Measurements from ENCODE around the gene KCNH4.
"Not testable (repeated sequence)": the region's sequence is repeated elsewhere in the genome, so short reads cannot be mapped to it uniquely, and the experiment has no call there.

The KCNH4 gene

DNA sequence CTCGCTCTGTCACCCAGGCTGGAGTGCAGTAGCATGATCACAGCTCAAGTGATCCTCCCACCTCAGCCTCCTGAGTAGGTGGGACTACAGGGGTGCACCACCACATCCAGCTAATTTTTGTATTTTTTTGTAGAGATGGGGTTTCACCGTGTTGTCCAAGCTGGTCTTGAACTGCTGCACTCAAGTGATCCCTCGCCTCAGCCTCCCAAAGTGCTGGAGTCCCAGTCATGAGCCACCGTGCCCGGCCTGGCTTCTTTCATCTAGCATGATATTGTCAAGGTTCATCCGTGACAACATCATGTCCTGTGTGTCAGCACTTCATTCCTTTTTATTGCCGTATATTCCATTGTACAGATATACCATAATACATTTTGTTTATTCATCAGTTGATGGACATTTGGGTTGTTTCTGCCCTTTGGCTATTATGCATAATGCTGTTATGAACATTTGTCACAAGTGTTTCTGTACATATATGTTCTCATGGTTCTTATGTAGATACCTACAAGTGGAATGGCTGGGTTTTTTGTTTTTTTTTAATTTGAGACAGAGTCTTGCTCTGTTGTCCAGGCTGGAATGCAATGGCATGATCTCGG is 16.7 kb upstream of the KCNH4 start:
- in situ Hi-C loops (cut with HindIII; ENCODE audit: low sequenced_read_pairs) = no loop called here

DNA sequence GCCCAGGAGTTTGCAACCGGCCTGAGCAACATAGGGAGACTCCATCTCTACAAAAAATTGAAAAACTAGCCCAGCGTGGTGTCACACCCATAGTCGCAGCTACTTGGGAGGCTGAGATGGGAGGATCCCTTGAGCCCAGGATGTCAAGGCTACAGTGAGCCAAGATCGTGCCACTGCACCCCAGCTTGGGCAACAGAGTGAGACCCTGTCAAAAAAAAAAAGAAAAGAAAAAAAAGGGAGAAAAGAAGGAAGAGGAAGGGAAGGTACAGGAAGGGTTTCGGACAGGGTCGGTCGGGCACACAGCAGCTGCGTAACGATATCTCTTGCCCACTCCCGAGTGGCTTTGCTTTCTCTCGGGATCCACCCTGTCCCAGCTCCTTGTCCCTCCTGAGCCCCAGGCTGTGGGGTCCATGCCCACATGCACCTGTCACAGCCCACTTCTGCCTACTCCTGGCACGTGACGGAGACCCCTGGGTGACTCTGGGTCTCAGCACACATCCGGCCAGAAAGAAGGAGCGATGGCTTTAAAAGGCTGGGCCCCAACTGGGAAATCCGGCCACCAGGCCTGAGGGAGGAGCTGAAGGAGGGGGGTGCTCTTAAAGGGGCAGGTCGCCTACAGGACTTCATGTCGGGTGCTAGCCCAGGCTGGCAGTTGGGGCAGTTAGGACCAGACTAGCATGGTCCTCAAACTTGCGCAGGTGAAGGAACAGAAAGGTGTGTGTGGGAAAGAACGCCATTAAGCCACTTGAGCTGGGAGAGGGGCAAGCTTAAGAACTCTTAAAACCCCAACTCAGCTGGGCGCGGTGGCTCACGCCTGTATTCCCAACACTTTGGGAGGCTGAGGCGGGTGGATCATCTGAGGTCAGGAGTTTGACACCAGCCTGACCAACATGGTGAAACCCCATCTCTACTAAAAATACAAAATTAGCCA is 13.3 kb upstream of the KCNH4 start, which contains the start of gene GHDC:
TSS of gene GHDC (minus strand) at position 526 of the 931 bp plus-strand sequence. CDS start 913 bp downstream, outside the sequence.
- in situ Hi-C loops (cut with HindIII; ENCODE audit: low sequenced_read_pairs) = no loop called here

DNA sequence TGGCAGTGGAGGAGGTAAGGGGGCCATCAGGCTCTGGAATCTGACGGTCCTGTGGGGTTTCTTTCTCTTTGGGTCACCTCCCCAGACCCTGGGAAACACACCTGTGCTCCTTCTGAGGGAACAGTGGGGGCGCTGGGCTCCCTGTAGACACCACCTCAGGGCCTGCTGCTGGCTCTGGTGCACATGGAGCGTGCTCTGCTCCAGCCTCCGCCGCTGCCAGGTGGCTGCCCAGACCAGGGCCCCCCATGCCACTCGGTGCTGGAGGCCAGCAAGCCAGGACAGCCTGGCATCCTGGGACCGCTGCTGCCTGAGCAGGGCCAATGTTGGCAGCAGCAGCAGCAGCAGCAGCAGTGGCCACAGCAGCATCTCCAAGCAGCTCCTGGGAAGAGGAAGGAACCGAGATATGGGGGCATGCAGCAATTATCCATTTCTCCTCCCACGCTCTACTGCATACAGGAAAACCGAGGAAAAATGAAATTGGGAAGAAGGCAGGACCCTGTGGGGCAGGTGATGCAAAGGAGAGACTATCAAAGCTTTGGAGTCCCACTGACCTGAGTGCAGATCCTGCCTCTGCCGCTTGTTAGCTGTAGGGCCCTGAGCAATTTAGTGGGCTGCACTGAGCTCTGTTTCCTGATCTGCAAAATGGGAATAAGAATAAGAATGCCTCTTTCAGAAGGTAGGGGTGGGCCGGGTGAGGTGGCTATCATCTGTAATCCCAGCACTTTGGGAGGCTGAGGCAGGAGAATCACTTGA is 12.4 kb upstream of the KCNH4 start:
- in situ Hi-C loops (cut with HindIII; ENCODE audit: low sequenced_read_pairs) = no loop called here

DNA sequence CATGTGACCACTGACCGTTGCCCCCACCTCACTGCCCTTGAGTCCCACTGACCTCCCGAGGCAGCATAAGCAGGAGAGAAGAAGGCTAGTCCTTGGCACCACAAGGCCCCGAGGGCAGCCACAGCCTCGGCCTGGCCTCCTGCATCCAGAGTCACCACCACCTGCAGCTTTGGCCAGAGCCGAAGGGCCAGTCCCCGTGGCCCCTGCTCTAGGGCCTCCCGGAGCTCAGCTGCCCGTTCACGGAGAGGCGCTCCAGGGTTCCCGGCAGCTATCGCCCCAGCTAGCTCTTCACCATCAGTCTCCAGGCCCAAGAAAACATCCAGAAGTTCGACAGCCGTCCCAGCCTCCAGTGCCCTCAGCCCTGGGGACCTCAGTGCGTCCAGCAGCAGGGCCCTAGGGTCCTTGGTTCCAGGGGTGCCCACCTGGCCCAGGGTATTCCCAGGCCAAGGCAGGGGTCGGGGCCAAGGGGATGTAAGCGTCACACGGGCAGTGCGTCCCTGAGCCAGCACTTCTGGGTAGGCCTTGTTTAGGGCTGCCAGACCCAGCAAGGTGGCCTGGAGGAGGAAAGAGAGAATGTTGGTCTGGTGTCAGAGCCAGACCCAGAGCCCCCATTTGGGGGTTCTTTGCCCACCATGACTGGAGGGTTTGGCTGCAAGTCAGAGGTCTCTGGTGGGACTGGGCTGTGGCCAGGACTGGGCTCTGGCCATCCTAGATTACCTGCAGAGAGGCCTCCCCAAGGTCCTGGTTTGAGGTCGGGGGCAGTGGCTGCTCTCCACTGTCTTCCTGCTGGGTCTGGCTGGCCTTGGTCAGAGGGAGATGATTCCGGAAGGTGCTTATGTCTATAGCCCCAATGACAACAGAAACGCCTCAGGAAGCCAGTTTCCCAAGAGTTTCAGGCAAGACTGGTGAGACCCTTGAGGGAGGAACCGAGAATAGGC is 11.5 kb upstream of the KCNH4 start:
- in situ Hi-C loops (cut with HindIII; ENCODE audit: low sequenced_read_pairs) = no loop called here

DNA sequence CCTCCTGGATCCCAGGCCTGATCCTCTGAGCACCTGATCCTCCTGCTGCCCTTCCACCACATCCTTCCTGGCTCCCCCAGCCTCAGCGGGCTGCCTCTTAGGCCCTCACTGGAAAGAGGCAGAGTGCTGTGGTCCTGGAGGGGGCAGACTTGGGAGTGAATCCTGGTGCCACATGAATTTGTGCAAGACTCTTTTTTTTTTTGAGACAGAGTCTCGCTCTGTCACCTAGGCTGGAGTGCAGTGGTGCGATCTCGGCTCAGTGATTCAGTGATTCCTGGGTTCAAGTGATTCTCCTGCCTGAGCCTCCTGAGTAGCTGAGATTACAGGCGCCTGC is 10.3 kb upstream of the KCNH4 start:
- in situ Hi-C loops (cut with HindIII; ENCODE audit: low sequenced_read_pairs) = no loop called here

DNA sequence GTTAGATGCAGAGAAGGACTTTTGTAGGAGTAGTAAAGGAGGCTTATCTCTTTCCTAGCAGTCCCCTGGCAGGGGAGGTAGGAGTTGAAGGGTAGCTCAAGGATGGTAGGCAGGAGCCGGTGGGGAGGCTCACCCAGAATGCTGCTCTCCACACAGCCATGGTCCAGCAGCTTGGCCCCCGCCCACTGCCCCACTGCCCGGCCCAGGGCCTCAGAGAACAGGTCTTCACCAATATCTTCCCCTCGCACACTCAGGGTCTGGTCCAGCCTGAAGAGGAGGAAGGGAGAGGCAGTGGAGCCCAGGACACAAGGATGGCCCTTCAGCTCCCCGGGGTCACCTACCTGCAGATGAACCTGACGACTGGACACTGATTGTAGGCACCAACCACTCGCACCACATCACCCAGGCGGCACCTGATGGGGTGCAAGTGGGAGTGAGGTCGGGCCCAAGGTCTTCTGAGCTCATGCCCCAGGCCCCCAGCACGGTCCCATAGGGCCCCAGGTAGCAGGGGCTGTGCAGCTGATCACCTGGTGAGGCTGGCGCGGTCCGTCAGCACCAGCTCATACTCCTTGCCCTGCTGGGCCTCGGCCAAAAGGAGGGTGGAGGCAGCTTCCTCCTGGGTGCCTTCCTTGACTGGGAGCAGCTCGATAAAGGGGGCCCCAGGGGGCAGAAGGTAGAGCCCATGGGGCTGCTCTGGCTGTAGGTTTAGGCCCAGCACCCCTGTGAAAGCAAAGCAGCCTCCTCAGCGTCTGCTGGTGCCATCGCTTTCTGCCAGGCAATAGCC is 9.7 kb upstream of the KCNH4 start:
- in situ Hi-C loops (cut with HindIII; ENCODE audit: low sequenced_read_pairs) = no loop called here

DNA sequence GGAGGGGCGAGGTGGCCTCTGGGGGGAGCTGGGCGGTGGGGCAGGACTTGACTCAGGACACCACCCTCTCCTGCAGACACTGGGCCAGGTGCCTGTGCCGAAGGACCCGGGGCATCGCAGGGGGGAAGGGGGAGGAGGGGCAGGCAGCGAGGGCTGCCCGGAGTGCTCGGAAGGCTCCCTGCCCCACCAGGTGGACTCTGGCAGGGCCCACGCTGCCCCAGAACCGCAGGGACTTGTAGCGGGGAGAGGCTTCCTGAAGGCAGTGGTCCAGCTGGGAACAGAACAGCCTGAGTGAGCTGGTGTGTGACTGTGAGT is 8.7 kb upstream of the KCNH4 start:
- in situ Hi-C loops (cut with HindIII; ENCODE audit: low sequenced_read_pairs) = no loop called here

DNA sequence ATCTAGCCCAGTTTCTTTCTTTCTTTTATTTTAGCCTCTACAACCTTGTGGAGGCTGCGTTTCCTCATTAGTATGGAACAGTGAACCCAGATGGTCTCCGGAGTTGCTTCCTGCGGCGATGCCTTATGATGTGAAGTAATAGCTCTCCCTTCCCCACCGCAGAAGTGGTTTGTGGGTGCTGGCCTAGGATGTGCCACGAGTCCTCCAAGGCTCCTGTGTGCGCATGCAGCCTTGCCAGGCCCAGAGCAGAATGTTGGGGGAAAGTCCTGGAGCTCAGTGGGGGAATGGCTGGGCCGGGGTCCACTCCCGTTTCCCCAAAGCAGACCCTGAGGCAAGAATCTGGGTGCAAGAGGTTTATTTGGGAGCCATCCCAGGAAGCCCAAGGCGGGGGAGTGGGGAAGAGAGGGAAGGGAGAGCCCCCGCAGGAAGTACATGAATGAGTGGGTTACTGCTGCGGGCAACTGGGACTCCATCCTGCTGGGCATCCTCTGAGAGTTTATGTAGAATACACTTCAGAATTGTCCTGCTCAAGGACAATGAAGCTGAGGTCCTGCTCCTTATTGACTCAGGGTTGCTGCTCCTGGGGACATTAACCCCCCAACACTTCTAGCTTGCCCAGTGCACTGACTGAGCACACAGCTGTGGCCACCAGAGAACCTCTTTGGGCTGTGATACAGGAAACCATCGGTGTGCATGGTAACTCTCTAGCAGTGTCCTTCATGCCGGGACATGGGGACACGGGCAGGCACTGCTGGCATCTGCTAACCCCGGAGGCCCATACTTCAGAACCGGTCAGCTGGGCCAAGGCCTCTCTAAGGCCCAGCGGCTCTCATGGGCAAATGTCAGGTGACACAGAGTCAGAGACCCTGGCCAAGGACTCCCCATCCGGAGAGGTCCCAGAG is 8.1 kb upstream of the KCNH4 start:
- in situ Hi-C loops (cut with HindIII; ENCODE audit: low sequenced_read_pairs) = no loop called here

DNA sequence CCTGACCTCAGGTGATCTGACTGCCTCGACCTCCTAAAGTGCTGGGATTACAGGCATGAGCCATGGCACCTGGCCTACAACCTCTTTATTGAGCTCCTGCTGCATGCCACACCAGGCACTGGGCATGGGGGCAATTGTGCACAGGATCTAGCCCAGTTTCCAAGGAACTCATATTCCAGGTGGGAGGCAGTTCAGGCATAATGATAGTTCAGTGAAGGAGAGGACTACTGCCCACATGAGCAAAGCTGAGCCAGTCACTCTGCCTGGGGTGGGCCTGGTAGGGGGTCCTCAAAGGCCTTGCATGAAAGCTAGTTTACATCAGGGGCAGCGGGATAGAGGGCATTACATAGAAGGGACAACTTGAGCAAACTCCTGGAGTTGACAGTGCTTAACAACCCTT is 6.9 kb upstream of the KCNH4 start:
- in situ Hi-C loops (cut with HindIII; ENCODE audit: low sequenced_read_pairs) = no loop called here

DNA sequence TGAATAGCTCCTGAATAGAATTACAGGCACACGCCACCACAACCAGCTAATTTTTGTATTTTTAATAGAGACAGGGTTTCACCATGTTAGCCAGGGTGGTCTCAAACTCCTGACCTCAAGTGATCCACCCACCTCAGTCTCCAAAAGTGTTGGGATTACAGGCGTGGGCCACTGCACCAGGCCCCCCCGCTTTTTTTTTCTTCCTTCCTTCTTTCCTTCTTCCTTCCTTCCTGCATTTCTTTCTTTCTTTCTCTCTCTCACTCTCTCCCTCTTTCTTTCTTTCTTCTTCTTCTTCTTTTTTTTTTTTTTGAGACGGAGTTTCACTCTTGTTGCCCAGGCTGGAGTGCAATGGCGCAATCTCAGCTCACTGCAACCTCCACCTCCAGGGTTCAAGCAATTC is 5.2 kb upstream of the KCNH4 start:
- in situ Hi-C loops (cut with HindIII; ENCODE audit: low sequenced_read_pairs) = not testable (repeated sequence)

DNA sequence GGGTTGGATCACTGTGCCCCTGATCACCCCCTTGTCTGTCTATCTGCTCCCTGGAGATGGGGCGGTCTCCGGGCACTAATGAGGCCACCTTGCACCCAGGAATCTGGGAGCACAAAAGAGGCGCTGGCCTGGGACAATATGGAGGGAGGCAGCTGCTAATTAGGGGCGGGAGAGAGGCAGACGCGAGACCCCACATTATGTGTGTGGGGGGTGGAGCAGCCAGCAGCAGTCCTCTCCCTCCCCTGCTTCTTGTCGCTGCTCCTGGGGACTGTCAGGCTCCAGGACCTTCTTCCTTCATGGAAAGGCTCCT is 4.6 kb upstream of the KCNH4 start:
- in situ Hi-C loops (cut with HindIII; ENCODE audit: low sequenced_read_pairs) = no loop called here

DNA sequence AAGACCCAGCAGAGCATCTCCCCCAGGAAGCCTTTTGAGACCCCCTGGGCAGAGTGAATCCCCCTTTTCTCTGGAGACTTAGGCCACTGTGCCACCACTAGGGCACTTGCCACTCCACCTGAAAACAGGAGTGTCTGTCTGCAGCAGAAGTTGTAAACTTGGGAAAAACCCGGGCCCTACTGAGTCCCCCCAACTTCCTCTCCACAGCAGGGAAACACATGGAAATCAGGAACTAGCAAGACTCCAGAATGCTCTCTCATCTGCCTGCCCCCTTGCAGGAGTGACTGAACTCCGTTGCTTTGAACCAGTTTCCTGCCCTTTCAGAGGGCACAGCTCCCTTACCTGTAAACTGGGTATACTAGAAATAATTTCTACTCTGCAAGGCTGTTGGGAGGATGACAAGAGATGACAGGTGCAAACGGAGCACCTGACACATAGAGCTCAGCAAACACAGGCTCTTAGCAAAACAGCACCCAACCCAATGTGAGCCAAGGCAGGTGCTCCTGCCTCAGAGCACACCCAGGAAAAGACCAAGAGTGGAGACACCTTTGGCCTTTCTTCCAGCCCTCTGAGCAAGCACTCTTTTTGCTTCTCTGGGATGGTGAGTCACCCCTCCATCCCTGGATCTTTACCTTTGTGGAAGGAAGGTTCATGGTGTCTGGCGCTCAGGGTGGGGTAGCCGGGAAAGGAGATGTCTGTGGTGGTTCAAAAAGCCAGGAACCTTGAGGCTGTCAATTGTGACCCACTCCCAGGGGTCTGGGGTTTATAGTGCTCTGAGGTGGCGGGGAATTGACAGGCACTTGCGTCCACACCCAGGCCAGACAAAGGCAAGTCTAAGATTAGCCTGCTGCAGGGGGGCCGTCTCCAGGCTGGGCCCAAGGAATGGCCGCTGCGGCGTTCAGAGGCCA is 4.0 kb upstream of the KCNH4 start, which contains the start of gene HCRT:
TSS of gene HCRT (minus strand) at position 740 of the 908 bp plus-strand sequence. CDS start at position 653, 87 bp downstream.
- in situ Hi-C loops (cut with HindIII; ENCODE audit: low sequenced_read_pairs) = no loop called here

DNA sequence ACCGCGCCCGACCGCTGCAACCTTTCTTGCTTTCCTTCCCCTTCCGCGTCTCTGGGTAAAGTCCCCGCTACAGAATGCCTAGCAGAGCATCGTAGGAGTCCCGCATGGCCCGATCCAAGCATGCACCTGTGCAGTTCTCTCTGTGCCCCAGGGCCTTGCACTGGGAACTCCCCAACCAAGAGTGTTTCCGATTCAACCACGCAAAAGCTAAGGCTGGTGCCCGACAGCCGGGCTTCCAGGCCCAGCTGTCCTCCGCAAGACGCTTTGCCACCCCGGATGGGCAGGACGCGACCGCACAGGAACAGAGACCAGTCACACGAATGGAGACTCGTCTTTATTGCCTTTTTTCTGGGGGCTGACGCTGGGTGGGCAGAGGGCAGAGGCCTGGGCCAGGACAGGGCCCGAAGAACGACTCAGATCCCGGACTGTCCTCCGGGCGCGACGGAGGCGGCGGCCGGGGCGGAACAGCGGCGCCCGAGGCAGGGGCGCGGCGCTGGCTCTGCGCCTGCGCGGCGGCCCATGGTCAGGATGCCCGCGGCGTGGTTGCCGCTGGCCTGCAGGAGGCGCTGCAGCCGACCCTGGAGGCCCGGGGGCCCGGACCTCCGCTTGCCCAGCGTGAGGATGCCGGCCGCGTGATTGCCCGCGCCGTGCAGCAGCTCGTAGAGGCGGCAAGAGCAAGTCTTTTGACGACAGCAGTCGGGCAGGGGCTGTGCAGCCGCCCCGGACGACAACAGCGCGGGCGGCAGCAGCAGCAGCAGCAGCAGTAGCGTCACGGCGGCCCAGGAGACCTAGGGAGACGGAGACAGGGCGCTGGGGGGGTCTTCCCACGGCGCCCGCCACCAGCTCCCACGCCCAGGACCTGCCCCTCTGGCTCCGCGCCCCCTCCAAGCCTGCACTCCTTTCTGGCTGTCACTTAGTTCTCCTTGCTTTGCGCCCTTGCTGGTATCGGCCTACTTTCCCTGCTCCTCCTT is 3.1 kb upstream of the KCNH4 start:
- in situ Hi-C loops (cut with HindIII; ENCODE audit: low sequenced_read_pairs) = no loop called here

DNA sequence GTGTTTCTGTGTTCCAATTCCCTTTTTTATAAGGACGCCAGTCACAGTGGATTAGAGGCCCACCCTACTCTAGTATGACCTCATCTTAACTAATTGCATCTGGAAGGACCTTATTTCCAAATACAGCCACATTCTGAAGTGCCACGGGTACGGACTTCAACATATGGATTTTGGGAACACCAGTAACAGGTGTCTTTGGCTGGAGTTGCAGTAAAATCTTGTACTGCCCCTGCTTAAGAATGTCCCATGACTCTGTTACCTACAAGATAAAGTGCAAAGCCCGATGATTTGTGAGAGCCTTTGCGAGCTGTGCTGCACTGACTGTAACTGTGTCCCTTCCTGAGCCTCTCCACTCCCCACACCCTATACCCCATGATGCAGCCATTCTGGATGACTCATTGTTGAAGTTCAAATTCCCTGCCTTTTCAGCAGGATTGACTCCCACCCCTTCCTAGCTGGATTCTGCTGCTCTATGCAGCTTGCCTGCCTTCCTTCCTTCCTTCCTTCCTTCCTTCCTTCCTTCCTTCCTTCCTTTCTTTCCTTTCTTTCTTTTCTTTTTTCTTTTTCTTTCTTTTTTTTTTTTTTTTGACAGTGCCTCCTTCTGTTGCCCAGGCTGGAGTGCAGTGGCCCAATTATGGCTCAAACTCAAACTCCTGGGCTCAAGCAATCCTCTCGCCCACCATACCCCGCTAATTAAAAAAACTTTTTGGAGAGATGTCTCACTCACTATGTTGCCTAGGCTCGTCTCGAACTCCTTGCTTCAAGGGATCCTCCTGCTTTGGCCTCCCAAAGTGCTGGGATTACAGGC is 2.2 kb upstream of the KCNH4 start:
- in situ Hi-C loops (cut with HindIII; ENCODE audit: low sequenced_read_pairs) = no loop called here

DNA sequence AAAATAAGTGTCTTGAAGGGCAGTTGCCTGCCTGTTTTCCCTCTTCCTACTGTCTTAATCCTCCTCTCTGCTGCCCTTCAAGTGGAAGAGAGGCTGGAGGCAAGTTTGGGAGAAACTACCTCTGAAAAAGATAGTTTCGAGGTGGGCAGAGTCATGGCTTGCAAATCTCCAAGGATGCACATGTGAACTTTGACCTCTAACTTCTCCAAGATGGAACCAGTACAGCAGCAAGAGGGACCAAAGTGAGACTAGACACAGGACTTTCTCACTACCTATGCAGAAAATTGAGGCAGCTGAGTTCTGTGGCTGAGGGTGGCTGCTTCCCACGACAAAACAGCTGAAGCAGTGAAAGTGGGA is 887 bp upstream of the KCNH4 start:
- in situ Hi-C loops (cut with HindIII; ENCODE audit: low sequenced_read_pairs) = no loop called here

DNA sequence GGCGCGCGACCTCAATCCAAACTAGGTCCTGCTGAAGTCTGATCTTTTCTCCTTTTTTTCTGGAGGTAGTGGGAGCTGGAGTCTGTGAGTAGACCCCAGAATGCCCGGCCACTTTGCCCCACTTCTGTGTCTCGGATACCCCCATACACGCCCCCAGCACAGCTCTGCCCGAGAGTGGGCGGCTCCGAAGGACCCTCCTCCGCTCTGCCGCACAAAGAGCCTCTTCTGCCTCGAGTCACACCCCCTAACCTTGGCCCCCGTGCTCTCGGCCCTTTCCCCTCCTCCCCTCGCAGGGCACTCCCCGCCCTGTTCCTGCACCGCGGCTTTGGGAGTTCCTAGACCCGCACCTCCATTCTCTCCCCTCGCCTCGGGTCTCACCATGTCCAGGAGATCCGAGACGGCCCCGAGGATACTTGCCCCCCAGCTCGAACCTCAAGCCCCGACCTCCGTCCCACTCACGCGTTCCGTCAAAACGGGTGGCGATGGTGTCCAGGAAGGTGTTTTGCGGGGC is 476 bp downstream of the KCNH4 start:
- in situ Hi-C loops (cut with HindIII; ENCODE audit: low sequenced_read_pairs) = no loop called here
